Ovary (tissue), 9 donors: ENCODE data around the gene HAGH. TPM values are rescaled to one million over a fixed set of nuclear protein-coding genes. Genes with fewer than 3 reads are reported as not detected.

Experiments used
- DNase-seq, 5 donors: peaks; one replicate each; pipeline ENCODE4 v3.0.0-alpha.2; 2019 to 2020
- H3K27ac ChIP-seq, 2 donors: fragments of 200-600 bp; one replicate each; pipeline versions ENCODE4 v1.5.1 to v1.8.0; 2019 to 2022
- H3K27me3 ChIP-seq: fragments of 200-600 bp; one replicate; pipeline ENCODE4 v1.8.0; 2022
- H3K36me3 ChIP-seq: fragments of 200-600 bp; sonication (generic); one replicate; pipeline ENCODE4 v1.5.1; 2019
- H3K4me1 ChIP-seq: one replicate; pipeline ENCODE4 v1.8.1; 2013; ENCODE audit warnings: mild to moderate bottlenecking, moderate library complexity; ENCODE audit not compliant: insufficient read depth
- H3K4me3 ChIP-seq: fragments of 200-600 bp; sonication (generic); one replicate; pipeline ENCODE4 v1.5.1; 2017
- H3K9me3 ChIP-seq, 2 donors: fragments of 200-600 bp in 1 of 2; sonication (generic) in 1 of 2; one replicate each; pipeline versions ENCODE4 v1.5.1 to v1.8.1; 2013 to 2019; ENCODE audit warnings: mild to moderate bottlenecking in 1 of 2, moderate library complexity in 1 of 2
- CTCF ChIP-seq, 3 donors: fragments of 450-650 bp in 2 of 3; fragments of 200-600 bp in 1 of 3; IDR thresholded peaks; one replicate each; pipeline versions ENCODE4 v1.5.1 to v1.8.0; 2016 to 2022; ENCODE audit warnings: antibody characterized with exemption in 3 of 3, mild to moderate bottlenecking in 1 of 3
- EP300 ChIP-seq: sonication (generic); formaldehyde crosslinking; IDR thresholded peaks from one replicate; pipeline ENCODE4 v1.6.1; 2017; ENCODE audit warnings: antibody characterized with exemption
- POLR2A ChIP-seq: fragments of 450-650 bp; IDR thresholded peaks from one replicate; pipeline ENCODE4 v1.6.1; 2017; ENCODE audit warnings: antibody characterized with exemption, mild to moderate bottlenecking, moderate library complexity
- WGBS, 3 donors: extraction: QIAGEN DNeasy Blood & Tissue Kit in 1 of 3; methylation state at CpG; one replicate each; pipeline versions ENCODE4 v1.1.5 to v1.1.7; 2013 to 2017; 5-methylcytosine and 5-hydroxymethylcytosine counted together
- intact Hi-C, 4 donors: fragments of 100-400 bp; cut with DNase I; formaldehyde crosslinking; loops; one replicate each; pipeline versions ENCODE4 v1.11.0 to v1.15.1; 2022 to 2023
- polyA plus RNA-seq, 2 donors: library from polyadenylated mRNA; stranded (reverse); fragments of 200-250 nt in 1 of 2; fragments of 350-450 nt in 1 of 2; fragmentation: Illumina TruSeq in 1 of 2; extraction: RNeasy Lipid Tissue Mini Kit (QIAGEN cat#74804) in 1 of 2; gene quantifications; one replicate each; pipeline ENCODE4 v1.2.3, GENCODE V29; 2013 to 2014
- total RNA-seq, 7 donors: library from RNA; depleted of rRNA in 2 of 7; stranded (reverse); fragments of >200 nt in 2 of 7; fragmentation: NEBNext Ultra II Directional in 3 of 7; extraction: Animal tissue kit (Norgen Biotek cat#: 25700) in 3 of 7; gene quantifications; one replicate each; pipeline versions ENCODE4 v1.1.0 to v1.2.4, GENCODE V29; 2016 to 2023
- donor health status: DM: no; HTN: no; CAD: no; lungs with moderate emphysema.
- donor health status: DM: no; HTN: no; CAD: no.
- donor health status: Bipolar disorder and iron deficiency.
- donor health status: DM: yes; HTN: yes; CAD: no.
- donor health status: DM: no; HTN: no; CAD: no.
- donor health status: DM: yes; HTN: yes; CAD: no.

HAGH gene
- total and polyA plus RNA-seq, 9 donors: 7.7 to 70.2 (median 37.0) TPM

- WGBS, 3 donors: 88 to 91% (median 89%) methylated on average over 40 of the region's 40 CpGs
- Histone ChIP-seq H3K27me3 (no peaks in the 10 kb centered on the region), H3K27ac (no peak overlapping the region), H3K36me3 (no peaks in the 10 kb centered on the region), H3K4me3 (no peak overlapping the region), H3K4me1 (no peaks in the 10 kb centered on the region), H3K9me3 (no peaks in the 10 kb centered on the region)
- peak in 1 of 5 donors; percentile 33 for DNase-seq
- intact Hi-C loops: no loop called here
- no peak for TF ChIP-seq POLR2A
- no peak for TF ChIP-seq CTCF (IDR thresholded peaks at IDR 0.05)
- no peak for TF ChIP-seq EP300
Observed at GRCh38 chr16:1816396-1817275, 10.0 kb downstream of the HAGH start.

- H3K9me3 ChIP-seq: no peaks in the 10 kb centered on the region
- H3K27ac ChIP-seq: no peak overlapping the region
- no peaks in the 10 kb centered on the region for H3K4me1 ChIP-seq
- DNase-seq: peak in 1 of 5 donors; percentile 19
- no peaks in the 10 kb centered on the region for H3K27me3 ChIP-seq
- no peak overlapping the region for H3K4me3 ChIP-seq
- TF ChIP-seq CTCF (IDR thresholded peaks at IDR 0.05) (no peak), EP300 (no peak), POLR2A (no peak)
- no peaks in the 10 kb centered on the region for H3K36me3 ChIP-seq
- WGBS, 3 donors: 89 to 94% (median 91%) methylated on average over 11 of the region's 11 CpGs
- intact Hi-C loops: no loop called here
Observed at GRCh38 chr16:1815461-1815860, 11.2 kb downstream of the HAGH start.

- Histone ChIP-seq H3K4me1 (no peaks in the 10 kb centered on the region), H3K27ac (no peak overlapping the region), H3K27me3 (no peaks in the 10 kb centered on the region), H3K36me3 (no peaks in the 10 kb centered on the region), H3K4me3 (no peak overlapping the region), H3K9me3 (no peaks in the 10 kb centered on the region)
- peak; percentile 67 to 85 (median 75) for DNase-seq
- intact Hi-C loops: no loop called here
- TF ChIP-seq EP300 (no peak), CTCF (IDR thresholded peaks at IDR 0.05) (peak in 1 of 3 donors; percentile 43), POLR2A (no peak)
- WGBS, 3 donors: 3 to 7% (median 3%) methylated on average over 17 of the region's 17 CpGs
Observed at GRCh38 chr16:1812732-1813163, 13.9 kb downstream of the HAGH start.

- no peak overlapping the region for H3K4me3 ChIP-seq
- H3K27me3 ChIP-seq: no peaks in the 10 kb centered on the region
- no peaks in the 10 kb centered on the region for H3K36me3 ChIP-seq
- 91 to 92% (median 92%) methylated on average over 15 to 16 of the region's 16 CpGs for WGBS, 3 donors
- H3K27ac ChIP-seq: no peak overlapping the region
- H3K9me3 ChIP-seq: no peaks in the 10 kb centered on the region
- TF ChIP-seq CTCF (IDR thresholded peaks at IDR 0.05): no peak
- TF ChIP-seq EP300: no peak
- no peak for TF ChIP-seq POLR2A
- DNase-seq: no peak
- intact Hi-C loops: no loop called here
- no peaks in the 10 kb centered on the region for H3K4me1 ChIP-seq
Observed at GRCh38 chr16:1810536-1810935, 16.1 kb downstream of the HAGH start.
